Posterior vena cava (tissue), 2 donors: ENCODE results near the gene FARS2. TPM values are rescaled to one million over a fixed set of nuclear protein-coding genes. Genes with fewer than 3 reads are reported as not detected.

Experiments used
- DNase-seq: peaks from one replicate; pipeline ENCODE4 v3.0.0-alpha.2; 2020; ENCODE audit warnings: low spot score
- intact Hi-C, 2 donors: fragments of 100-400 bp; cut with DNase I; formaldehyde crosslinking; loops; one replicate each; pipeline versions ENCODE4 v1.14.1 to v1.14.2; 2022 to 2023
- total RNA-seq, 2 donors: library from RNA; stranded (reverse); fragmentation: NEBNext Ultra II Directional; extraction: Animal tissue kit (Norgen Biotek cat#: 25700); gene quantifications; one replicate each; pipeline ENCODE4 v1.2.1, GENCODE V29; 2021
- donor health status: DM: yes; HTN: yes; CAD: no.
- donor health status: DM: yes; HTN: yes; CAD: no.

Gene FARS2
- total RNA-seq, 2 donors from 2014 or later: 13.3 to 13.6 TPM

DNA sequence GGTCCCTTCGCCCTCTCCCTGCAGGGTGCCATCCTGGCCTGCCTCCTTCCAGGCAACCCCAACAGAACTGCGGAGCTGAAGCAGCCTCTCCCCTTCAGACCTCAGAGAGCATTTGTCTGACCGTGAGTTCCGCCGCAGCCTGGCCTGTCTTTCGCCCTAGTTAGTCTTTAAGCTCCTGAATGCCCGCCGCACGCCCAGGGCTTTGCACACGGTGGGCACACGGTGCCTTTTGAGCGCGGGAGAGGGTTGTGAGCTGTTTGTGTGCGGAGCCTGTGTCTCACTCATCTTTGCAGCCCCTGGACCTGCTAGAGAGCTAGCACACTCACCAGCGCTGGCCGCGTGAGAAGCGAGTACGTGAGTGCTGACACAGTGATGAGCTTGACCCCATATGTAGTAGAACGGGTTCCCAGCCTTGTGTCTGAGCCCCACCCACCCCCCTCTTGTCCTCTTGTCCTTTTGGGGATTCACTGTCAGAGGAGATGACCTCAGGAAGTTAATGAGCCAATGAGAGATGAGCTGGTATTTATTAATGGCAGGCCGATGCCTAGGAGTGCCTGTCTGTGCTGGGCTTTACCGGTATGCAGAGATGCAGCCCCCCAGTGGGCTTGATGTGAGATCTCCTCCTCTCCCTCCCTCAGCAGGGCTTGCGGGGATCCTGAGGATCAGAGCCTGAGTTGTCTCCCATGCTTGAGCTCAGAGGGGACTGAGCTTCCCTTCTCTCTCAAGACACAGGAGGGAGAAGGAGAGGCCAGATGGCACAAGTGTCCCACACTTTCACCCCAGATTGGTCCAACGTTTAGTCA, 249.2 kb downstream of the FARS2 start:
- intact Hi-C loops: no loop called here
- DNase-seq: no peak

- intact Hi-C loops: no loop called here
- no peak for DNase-seq
Observed at GRCh38 chr6:5511954-5512353, 250.6 kb downstream of the FARS2 start.

- no peak for DNase-seq
- intact Hi-C loops: no loop called here
Observed at GRCh38 chr6:5512422-5512821, 251.1 kb downstream of the FARS2 start.

DNA sequence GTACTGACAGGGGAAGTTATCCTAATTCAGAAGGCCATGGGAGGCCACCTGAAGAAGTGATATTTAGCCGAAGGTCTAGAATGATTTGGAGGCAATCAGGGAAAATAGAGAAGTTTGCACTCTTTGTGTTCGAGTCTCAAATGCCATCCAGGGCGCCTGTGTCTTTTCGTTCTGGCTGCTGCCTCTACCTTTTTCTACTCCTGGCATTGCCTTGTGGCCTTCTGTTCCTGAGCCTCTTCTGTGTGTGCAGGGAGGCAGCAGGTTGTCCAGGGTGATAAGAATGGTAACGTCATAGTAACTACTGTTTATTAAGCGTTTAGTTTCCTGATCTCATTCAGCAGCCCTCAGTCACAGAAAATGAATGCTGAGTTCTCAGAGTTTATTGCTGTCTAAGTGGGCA, 252.1 kb downstream of the FARS2 start:
- no peak for DNase-seq
- intact Hi-C loops: no loop called here

DNA sequence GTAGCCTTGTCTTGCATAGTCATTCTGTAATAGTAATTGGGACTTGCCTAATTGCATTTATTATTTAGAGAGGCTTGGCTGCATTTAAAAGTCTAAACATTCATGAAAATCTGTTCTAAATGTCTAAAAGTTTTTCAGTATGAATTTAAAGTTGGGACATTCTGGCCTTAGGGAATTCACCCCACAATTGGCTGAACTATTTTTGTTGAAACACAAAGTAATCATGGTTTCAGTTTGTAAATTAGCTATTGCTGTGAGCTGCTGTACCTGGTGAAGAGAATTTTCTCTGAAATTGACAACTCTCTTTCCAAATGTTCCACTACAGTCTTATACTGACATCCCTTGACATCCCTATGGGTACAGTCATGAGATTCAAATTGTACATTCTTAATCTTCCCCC, 253.0 kb downstream of the FARS2 start:
- intact Hi-C loops: no loop called here
- DNase-seq: no peak

DNA sequence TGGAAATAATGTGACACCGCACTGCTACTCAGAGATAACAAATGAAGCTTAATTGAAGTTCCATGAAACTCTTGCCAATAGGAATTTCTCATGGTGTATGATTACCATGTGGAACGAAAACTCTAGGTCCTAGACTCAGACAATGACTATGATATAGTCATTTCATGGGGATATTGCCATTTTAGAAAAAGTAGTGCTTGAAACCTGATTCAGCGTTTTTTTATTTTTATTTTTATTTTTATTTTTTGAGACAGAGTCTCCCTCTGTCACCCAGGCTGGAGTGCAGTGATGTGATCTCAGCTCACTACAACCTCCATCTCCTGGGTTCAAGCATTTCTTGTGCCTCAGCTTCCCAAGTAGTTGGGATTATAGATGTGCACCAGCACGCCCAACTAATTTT, 253.9 kb downstream of the FARS2 start:
- intact Hi-C loops: no loop called here
- no peak for DNase-seq

GRCh38 chr6:5516036-5516435, 254.7 kb downstream of the FARS2 start:
- no peak for DNase-seq
- intact Hi-C loops: no loop called here

- intact Hi-C loops: no loop called here
- no peak for DNase-seq
Observed at GRCh38 chr6:5517796-5518195, 256.5 kb downstream of the FARS2 start.

DNA sequence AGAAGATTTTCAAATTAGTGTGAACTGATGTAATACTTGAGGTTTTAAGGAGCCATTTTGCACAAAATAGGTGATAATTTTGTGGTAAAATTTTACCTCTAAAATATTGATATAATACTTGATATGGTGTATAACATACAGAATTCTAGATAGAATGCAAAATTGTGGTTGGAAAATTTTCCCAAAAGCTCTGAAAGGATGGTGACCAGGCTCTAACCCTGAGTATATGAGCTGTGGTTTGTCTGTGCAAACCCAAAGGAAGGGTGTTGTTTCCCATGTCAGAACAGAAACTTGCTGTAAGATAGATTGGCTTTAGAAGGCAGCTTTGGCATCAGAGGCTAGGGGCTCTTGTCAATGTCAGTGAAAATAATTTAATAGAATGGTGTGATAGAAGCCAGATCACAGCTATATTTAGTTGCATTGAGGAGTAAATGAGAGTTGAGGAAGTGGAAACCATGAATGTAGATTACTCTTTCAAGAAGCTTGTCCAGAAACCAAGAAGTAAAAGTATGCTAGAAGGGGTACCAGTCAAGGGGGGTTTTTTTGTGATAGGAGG, 257.7 kb downstream of the FARS2 start:
- intact Hi-C loops: no loop called here
- no peak for DNase-seq

DNA sequence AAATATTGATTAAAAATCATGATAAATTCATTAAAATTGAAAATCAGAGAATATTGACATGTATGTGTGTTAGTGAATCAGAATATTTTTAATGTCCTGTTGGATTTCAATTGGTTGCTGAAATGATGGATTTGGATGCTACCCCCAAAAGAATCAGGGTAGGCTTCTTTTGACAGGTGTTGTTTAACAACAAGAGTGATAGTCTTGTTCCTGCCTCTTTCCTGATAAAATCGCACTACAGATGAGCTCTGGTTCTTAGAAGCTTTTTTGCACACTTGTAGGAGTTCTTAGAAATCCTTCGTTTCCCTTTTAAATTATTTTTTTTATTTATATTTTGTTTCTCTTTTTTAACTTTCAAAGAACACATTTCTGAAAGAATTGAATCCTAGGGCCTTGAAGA, 259.5 kb downstream of the FARS2 start:
- intact Hi-C loops: no loop called here
- no peak for DNase-seq

GRCh38 chr6:5521322-5521721, 260.0 kb downstream of the FARS2 start:
- no peak for DNase-seq
- intact Hi-C loops: no loop called here

- intact Hi-C loops: loop anchor here in 1 of 2 donors (2.0 kb wide), 1 partner anchor 47 kb away; no protein-coding TSS in a partner anchor
- DNase-seq: no peak
Observed at GRCh38 chr6:5522147-5522546, 260.8 kb downstream of the FARS2 start.

- no peak for DNase-seq
- intact Hi-C loops: no loop called here
Observed at GRCh38 chr6:5524110-5524509, 262.8 kb downstream of the FARS2 start.

DNA sequence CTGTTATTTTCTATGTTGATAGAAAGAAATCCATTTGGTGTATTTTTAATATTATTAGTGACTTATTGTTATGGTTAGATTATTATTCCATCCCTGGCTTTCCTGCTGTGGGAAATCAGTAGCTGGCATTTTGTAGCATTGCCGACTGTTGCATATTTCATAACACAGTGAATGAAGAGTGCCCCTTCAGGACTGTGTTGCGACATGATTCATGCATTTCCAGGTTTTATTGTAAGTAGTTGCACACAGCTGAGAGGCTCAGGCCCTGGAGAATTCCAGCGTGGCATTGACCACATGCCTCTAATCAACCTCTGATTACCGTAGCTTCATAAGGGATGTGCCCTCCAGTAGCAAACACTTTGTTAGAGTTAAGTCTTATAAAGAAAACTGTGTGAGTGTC, 263.9 kb downstream of the FARS2 start:
- intact Hi-C loops: no loop called here
- DNase-seq: no peak

DNA sequence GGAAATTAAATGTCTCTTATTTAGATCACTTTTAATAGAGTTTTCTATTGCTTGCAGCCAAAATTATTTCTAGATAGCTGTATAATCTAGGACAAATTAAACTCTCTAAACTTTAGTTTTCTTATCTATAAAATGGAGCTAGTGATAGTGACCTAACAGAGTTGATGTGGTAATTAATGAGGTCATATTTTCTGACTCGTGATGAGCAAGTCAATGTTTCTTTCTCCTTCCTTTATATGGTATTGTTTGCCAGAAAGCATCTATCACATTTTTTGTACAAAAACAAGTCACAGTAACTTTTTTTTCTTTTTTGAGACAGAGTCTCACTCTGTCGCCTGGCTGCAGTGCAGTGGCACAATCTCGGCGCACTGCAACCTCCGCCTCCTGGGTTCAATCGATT, 267.7 kb downstream of the FARS2 start:
- DNase-seq: no peak
- intact Hi-C loops: no loop called here

DNA sequence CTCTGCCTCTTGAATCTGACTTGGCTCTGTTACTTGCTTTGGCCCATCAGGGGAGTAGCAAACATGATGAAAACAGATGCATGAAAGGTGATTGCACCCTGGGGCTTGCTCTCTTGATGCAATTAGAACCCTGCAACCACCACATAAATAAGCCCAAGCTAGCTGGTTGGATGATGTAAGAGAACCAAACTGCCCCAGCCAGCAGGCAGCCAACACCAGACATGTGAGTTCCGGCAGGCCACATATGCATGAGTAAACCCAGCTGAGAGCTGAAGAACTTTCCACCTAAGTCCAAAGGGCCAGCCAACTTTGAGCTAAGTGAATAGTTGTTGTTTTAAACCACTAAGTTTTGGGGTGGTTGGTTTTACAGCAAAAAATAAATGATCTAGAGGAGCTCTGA, 268.4 kb downstream of the FARS2 start:
- intact Hi-C loops: no loop called here
- DNase-seq: no peak

DNA sequence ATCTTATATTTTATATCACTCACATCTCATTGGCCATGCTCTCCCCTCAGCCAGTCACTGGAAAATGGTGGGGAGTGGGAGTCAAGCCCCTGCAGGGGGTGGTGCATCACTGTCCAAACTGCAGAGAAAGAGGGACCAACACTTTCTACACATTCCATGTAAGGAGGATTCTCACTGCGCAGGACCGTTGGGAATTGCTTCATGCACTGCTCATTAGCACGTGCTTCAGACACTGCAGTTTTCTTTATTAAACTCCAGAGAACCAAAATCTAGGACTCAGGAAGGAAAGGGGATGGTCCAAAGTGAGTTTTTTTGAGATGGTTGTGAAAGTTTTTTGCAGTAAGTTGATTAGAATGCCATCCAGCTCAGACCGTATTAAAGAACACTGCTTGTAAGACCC, 269.8 kb downstream of the FARS2 start:
- intact Hi-C loops: no loop called here
- DNase-seq: no peak

DNA sequence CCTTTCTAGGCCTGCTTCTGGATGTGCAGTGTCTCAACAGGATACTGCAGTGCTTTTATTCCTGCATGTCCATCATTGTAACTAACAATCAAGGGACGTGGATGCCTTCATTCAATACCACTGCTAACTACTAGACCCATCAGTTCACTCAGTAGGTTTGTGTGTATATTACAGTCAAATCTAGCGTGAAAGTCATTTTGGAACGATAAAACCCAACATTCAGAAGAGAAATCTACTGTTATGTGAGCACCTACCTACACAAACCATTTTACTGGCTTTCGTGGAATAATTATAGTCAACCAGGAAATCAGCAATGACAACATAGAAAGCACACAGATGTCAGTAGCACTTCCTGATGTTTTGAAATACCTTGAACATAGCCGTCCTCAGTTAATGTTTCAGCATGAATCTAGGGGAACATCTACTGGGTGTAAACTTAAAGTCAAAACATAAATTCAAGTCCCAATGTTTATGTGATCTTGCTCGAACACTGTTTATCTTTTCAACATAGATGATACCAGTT, 270.6 kb downstream of the FARS2 start:
- intact Hi-C loops: no loop called here
- no peak for DNase-seq

- no peak for DNase-seq
- intact Hi-C loops: no loop called here
Observed at GRCh38 chr6:5532941-5533340, 271.6 kb downstream of the FARS2 start.

DNA sequence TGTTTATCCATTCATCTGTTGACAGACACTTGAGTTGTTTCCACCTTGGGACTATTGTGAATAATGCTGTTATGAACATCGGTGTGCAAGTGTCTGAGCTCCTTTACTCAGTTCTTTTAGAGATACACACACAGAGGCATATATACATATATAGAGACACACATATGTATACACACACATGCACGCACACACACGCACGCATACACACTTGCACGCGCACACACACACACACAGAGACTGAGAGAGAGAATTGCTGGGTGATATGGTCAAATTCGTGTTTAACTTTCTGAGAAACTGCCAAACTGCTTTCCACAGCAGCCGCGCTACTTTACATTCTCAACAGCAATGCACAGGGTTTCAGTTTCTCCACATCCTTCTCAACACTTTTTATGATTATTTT, 273.3 kb downstream of the FARS2 start:
- no peak for DNase-seq
- intact Hi-C loops: loop anchor here in 1 of 2 donors (5.0 kb wide), 1 partner anchor 1178 kb away; no protein-coding TSS in a partner anchor

DNA sequence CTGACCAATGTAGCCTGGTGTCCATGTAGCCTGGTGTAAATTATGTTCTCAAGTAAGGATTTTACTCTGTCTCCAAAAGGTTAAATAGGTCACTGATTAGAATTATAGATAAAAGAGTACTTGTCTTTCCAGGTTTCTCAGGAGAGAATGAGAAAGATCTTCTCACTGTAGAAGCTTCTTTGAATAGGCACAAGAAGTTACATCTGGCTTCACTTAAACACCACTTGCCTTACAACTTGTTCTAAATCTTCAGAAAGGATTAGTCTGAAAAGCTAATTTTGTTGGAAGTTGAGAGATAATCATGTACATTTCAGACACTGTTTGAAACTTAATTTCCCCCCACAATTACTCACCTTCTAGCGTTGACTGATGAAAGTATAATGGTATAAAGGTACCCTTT, 275.3 kb downstream of the FARS2 start:
- DNase-seq: no peak
- intact Hi-C loops: loop anchor here in 1 of 2 donors (5.0 kb wide), 1 partner anchor 1176 kb away; no protein-coding TSS in a partner anchor
